Measurements from ENCODE around the gene USP17L28.
"Not testable (repeated sequence)": the region's sequence is repeated elsewhere in the genome, so short reads cannot be mapped to it uniquely, and the experiment has no call there.

The USP17L28 gene

GRCh38 chr4:9348593-9348992 is at the start of gene USP17L28:
USP17L28 (plus strand) TSS chr4:9348893; CDS start chr4:9348893, 0 bp downstream.
- in situ Hi-C loops (cut with HindIII; ENCODE audit: low sequenced_read_pairs) = not testable (repeated sequence)

- in situ Hi-C loops (cut with HindIII; ENCODE audit: low sequenced_read_pairs) = not testable (repeated sequence)
Observed at GRCh38 chr4:9324191-9324590, 24.5 kb upstream of the USP17L28 start.

- in situ Hi-C loops (cut with HindIII; ENCODE audit: low sequenced_read_pairs) = not testable (repeated sequence)
Observed at GRCh38 chr4:9324865-9325264, 23.8 kb upstream of the USP17L28 start, which contains the start of gene USP17L24. USP17L24 (plus strand) TSS chr4:9325165; CDS start chr4:9325165, 0 bp downstream.

GRCh38 chr4:9329611-9330010 is 19.1 kb upstream of the USP17L28 start, which contains the start of gene USP17L25:
USP17L25 (plus strand) TSS chr4:9329911; CDS start chr4:9329911, 0 bp downstream.
- in situ Hi-C loops (cut with HindIII; ENCODE audit: low sequenced_read_pairs) = not testable (repeated sequence)

GRCh38 chr4:9334358-9334757 is 14.3 kb upstream of the USP17L28 start, which contains the start of gene USP17L26:
USP17L26 (plus strand) TSS chr4:9334658; CDS start chr4:9334658, 0 bp downstream.
- in situ Hi-C loops (cut with HindIII; ENCODE audit: low sequenced_read_pairs) = not testable (repeated sequence)

GRCh38 chr4:9339103-9339502 is 9.6 kb upstream of the USP17L28 start, which contains the start of gene USP17L5:
USP17L5 (plus strand) TSS chr4:9339403; CDS start chr4:9339403, 0 bp downstream.
- in situ Hi-C loops (cut with HindIII; ENCODE audit: low sequenced_read_pairs) = not testable (repeated sequence)

- in situ Hi-C loops (cut with HindIII; ENCODE audit: low sequenced_read_pairs) = not testable (repeated sequence)
Observed at GRCh38 chr4:9343848-9344247, 4.8 kb upstream of the USP17L28 start, which contains the start of gene USP17L27. USP17L27 (plus strand) TSS chr4:9344148; CDS start chr4:9344148, 0 bp downstream.

GRCh38 chr4:9350866-9351265 is 2.2 kb downstream of the USP17L28 start:
- in situ Hi-C loops (cut with HindIII; ENCODE audit: low sequenced_read_pairs) = not testable (repeated sequence)

GRCh38 chr4:9353338-9353737 is 4.6 kb downstream of the USP17L28 start, which contains the start of gene USP17L29:
USP17L29 (plus strand) TSS chr4:9353638; CDS start chr4:9353638, 0 bp downstream.
- in situ Hi-C loops (cut with HindIII; ENCODE audit: low sequenced_read_pairs) = not testable (repeated sequence)

- in situ Hi-C loops (cut with HindIII; ENCODE audit: low sequenced_read_pairs) = not testable (repeated sequence)
Observed at GRCh38 chr4:9362829-9363228, 14.1 kb downstream of the USP17L28 start, which contains the start of gene USP17L30. USP17L30 (plus strand) TSS chr4:9363129; CDS start chr4:9363129, 0 bp downstream.

GRCh38 chr4:9379881-9380280 is 31.2 kb downstream of the USP17L28 start:
- in situ Hi-C loops (cut with HindIII; ENCODE audit: low sequenced_read_pairs) = not testable (repeated sequence)

GRCh38 chr4:9381012-9381534 is 32.4 kb downstream of the USP17L28 start:
- in situ Hi-C loops (cut with HindIII; ENCODE audit: low sequenced_read_pairs) = not testable (repeated sequence)

GRCh38 chr4:9384126-9384525 is 35.4 kb downstream of the USP17L28 start:
- in situ Hi-C loops (cut with HindIII; ENCODE audit: low sequenced_read_pairs) = no loop called here

GRCh38 chr4:9389001-9389400 is 40.3 kb downstream of the USP17L28 start:
- in situ Hi-C loops (cut with HindIII; ENCODE audit: low sequenced_read_pairs) = not testable (repeated sequence)

Measured in endothelial cell of hepatic sinusoid (primary cell).